ENCODE results near the gene ADH1B. TPM values are rescaled to one million over a fixed set of nuclear protein-coding genes. Genes with fewer than 3 reads are reported as not detected.
"Not testable (repeated sequence)": the region's sequence is repeated elsewhere in the genome, so short reads cannot be mapped to it uniquely, and the experiment has no call there.

Gene ADH1B
- total and polyA plus RNA-seq, 8 donors, result 52.0 to 490 (median 187) TPM

GRCh38 chr4:99352602-99353537 lies 31.7 kb upstream of the ADH1B start, which contains the start of gene ADH1C:
Gene ADH1C (minus strand): TSS chr4:99352746. CDS start chr4:99352675, 71 bp downstream.
- peak within 1 kb of the TSS in 4 of 5 donors; percentile 12 to 56 (median 26) for H3K27ac ChIP-seq
- H3K27me3 ChIP-seq, result no peaks in the 10 kb centered on the region
- TF ChIP-seq, protein P1, sequence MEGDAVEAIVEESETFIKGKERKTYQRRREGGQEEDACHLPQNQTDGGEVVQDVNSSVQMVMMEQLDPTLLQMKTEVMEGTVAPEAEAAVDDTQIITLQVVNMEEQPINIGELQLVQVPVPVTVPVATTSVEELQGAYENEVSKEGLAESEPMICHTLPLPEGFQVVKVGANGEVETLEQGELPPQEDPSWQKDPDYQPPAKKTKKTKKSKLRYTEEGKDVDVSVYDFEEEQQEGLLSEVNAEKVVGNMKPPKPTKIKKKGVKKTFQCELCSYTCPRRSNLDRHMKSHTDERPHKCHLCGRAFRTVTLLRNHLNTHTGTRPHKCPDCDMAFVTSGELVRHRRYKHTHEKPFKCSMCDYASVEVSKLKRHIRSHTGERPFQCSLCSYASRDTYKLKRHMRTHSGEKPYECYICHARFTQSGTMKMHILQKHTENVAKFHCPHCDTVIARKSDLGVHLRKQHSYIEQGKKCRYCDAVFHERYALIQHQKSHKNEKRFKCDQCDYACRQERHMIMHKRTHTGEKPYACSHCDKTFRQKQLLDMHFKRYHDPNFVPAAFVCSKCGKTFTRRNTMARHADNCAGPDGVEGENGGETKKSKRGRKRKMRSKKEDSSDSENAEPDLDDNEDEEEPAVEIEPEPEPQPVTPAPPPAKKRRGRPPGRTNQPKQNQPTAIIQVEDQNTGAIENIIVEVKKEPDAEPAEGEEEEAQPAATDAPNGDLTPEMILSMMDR (IDR thresholded peaks at IDR 0.05), result no peak
- TF ChIP-seq POLR2AphosphoS5 (IDR thresholded peaks at IDR 0.05) (peak in 2 of 3 donors; percentile 63 to 73), EP300 (IDR thresholded peaks at IDR 0.05) (no peak)
- H3K4me3 ChIP-seq, result peak within 1 kb of the TSS; percentile 14 to 33 (median 22)
- peaks cover 0 to 14% (median 6%) of the 10 kb centered on the region in 4 donors for H3K4me1 ChIP-seq
- peak in 1 of 2 donors; percentile 67 for DNase-seq
- peaks cover 0 to 3% (median 0%) of the 10 kb centered on the region in 4 donors for H3K9me3 ChIP-seq
- 22 to 35% (median 29%) methylated on average over 10 of the region's 10 CpGs for whole genome bisulfite sequencing, 5 donors
- no peaks in the 10 kb centered on the region for H3K36me3 ChIP-seq
- intact Hi-C loops (cut with DNase I; ENCODE audit: low total_unique reads), result no loop called here

- intact Hi-C loops (cut with DNase I; ENCODE audit: low total_unique reads), result no loop called here
- Histone ChIP-seq H3K36me3 (peaks cover 0 to 4% (median 0%) of the 10 kb centered on the region in 4 donors), H3K4me1 (peaks cover 0 to 11% (median 5%) of the 10 kb centered on the region in 4 donors), H3K27ac (no peak overlapping the region), H3K4me3 (peak overlapping the region; percentile 14 to 33 (median 22)), H3K9me3 (peaks cover 0 to 3% (median 0%) of the 10 kb centered on the region in 4 donors), H3K27me3 (no peaks in the 10 kb centered on the region)
- WGBS, 5 donors, result 33 to 49% (median 42%) methylated on average over 2 of the region's 2 CpGs
- DNase-seq, result no peak
- TF ChIP-seq POLR2AphosphoS5 (IDR thresholded peaks at IDR 0.05) (no peak), EP300 (IDR thresholded peaks at IDR 0.05) (no peak), POLR2A (IDR thresholded peaks at IDR 0.05) (no peak)
- TF ChIP-seq, protein P1 (IDR thresholded peaks at IDR 0.05), result no peak
Measured at GRCh38 chr4:99351487-99351886, 30.3 kb upstream of the ADH1B start.

GRCh38 chr4:99349338-99349737 lies 28.1 kb upstream of the ADH1B start:
- no peak overlapping the region for H3K27ac ChIP-seq
- no peak for DNase-seq
- no peaks in the 10 kb centered on the region for H3K27me3 ChIP-seq
- H3K9me3 ChIP-seq, result no peaks in the 10 kb centered on the region
- TF ChIP-seq POLR2AphosphoS5 (IDR thresholded peaks at IDR 0.05), result no peak
- no peak for TF ChIP-seq POLR2A (IDR thresholded peaks at IDR 0.05)
- TF ChIP-seq EP300 (IDR thresholded peaks at IDR 0.05), result no peak
- TF ChIP-seq, protein P1 (IDR thresholded peaks at IDR 0.05), result no peak
- no peak overlapping the region for H3K4me3 ChIP-seq
- intact Hi-C loops (cut with DNase I; ENCODE audit: low total_unique reads), result no loop called here
- peaks cover 0 to 11% (median 5%) of the 10 kb centered on the region in 4 donors for H3K4me1 ChIP-seq
- peaks cover 0 to 4% (median 0%) of the 10 kb centered on the region in 4 donors for H3K36me3 ChIP-seq

DNA sequence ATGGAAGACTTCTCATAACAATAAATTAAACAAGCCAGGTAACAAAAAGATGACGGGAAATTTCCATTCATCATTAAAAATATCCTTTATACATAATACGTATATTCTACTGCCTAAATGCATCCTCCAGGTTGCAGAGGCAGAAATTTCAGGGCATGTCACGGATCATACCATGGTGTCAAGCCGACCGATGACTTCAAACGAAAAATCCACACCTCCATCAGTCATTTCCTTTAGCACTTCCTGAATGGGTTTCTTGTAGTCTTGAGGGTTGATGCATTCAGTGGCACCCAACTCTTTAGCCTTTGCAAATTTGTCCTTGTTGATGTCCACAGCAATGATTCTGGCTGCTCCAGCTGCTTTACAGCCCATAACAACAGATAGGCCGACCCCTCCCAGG lies 21.4 kb upstream of the ADH1B start:
- H3K27me3 ChIP-seq; intact Hi-C loops (cut with DNase I; ENCODE audit: low total_unique reads); H3K4me1 ChIP-seq; DNase-seq; H3K4me3 ChIP-seq; H3K9me3 ChIP-seq; H3K27ac ChIP-seq: not testable (repeated sequence)
- H3K36me3 ChIP-seq, result peaks cover 0 to 18% (median 0%) of the 10 kb centered on the region in 4 donors
- 67 to 89% (median 81%) methylated on average over 7 of the region's 7 CpGs for WGBS, 5 donors

Measured in stomach (tissue), 9 donors.